ENCODE results near the gene GALNTL6. TPM values are rescaled to one million over a fixed set of nuclear protein-coding genes. Genes with fewer than 3 reads are reported as not detected.

GALNTL6 gene
- total and polyA plus RNA-seq, 8 donors: 0.13 to 0.41 (median 0.21) TPM; not detected in 4

GRCh38 chr4:172323288-172323687, 510.1 kb downstream of the GALNTL6 start:
- H3K36me3 ChIP-seq: no peaks in the 10 kb centered on the region
- H3K9me3 ChIP-seq: no peaks in the 10 kb centered on the region
- whole genome bisulfite sequencing, 2 donors: 22 to 25% methylated on average over 2 of the region's 2 CpGs
- FAIRE-seq (peak; percentile 17), ATAC-seq (no peak), DNase-seq (no peak)
- H3K27me3 ChIP-seq: no peaks in the 10 kb centered on the region
- H3K27ac ChIP-seq: no peak overlapping the region
- intact Hi-C loops (cut with DNase I): no loop called here
- no peak overlapping the region for H3K4me3 ChIP-seq
- no peaks in the 10 kb centered on the region for H3K4me1 ChIP-seq
- no peak for TF ChIP-seq CTCF (IDR thresholded peaks at IDR 0.05)

DNA sequence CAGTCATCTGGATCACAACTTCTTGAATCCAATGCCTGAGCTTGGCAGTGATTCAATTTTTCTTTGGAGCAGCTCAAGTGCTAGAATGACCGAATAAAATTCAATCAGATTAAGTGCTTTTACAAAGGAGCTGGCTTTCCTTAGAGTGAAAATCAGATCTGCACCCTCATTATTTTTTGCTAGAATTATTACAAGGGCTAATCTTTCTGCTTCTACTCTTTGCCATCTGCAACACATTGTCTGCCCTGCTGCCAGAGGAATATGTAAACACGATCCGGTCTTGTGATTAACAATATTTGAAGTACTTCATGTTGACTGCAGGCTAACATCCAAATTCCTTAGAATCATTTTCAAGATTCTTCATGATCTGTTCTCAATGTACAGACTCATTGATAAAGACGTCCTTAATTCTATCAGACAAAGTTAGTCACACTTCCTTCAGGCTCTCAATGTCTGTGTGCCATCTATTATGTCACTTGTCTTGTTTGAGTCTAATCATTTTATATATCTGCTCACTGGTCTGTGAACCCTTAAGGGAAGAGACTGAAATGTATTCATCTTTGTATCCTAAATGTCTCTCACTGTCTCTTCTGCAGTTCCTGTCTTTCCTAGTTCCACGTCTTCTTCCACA, 531.2 kb downstream of the GALNTL6 start:
- FAIRE-seq (no peak), DNase-seq (no peak), ATAC-seq (no peak)
- Histone ChIP-seq H3K36me3 (no peaks in the 10 kb centered on the region), H3K4me1 (no peaks in the 10 kb centered on the region), H3K27ac (no peak overlapping the region), H3K4me3 (no peak overlapping the region), H3K9me3 (no peaks in the 10 kb centered on the region), H3K27me3 (no peaks in the 10 kb centered on the region)
- WGBS, 2 donors: 27 to 28% methylated on average over 5 of the region's 5 CpGs
- intact Hi-C loops (cut with DNase I): no loop called here
- TF ChIP-seq CTCF (IDR thresholded peaks at IDR 0.05): no peak

DNA sequence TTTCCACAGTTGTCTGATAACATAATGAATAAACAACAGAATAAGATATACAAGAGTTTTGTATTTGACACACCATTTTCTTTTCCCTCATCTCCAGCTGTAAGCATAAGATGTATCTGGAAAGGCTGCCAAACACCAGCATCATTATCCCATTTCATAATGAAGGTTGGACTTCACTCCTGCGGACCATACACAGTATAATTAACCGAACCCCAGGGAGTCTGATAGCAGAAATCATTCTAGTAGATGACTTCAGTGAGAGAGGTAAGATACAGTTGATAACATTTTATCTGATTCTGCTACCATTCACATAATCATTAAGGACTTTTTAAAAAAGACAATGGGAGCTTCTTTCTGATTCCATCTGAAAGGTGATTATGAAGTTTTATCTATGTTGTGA, 535.2 kb downstream of the GALNTL6 start:
- no peak overlapping the region for H3K4me3 ChIP-seq
- H3K4me1 ChIP-seq: no peaks in the 10 kb centered on the region
- ATAC-seq (no peak), FAIRE-seq (no peak), DNase-seq (no peak)
- intact Hi-C loops (cut with DNase I): no loop called here
- H3K27ac ChIP-seq: no peak overlapping the region
- WGBS, 2 donors: 32 to 52% methylated on average over 2 of the region's 2 CpGs
- TF ChIP-seq CTCF (IDR thresholded peaks at IDR 0.05): no peak
- no peaks in the 10 kb centered on the region for H3K36me3 ChIP-seq
- H3K27me3 ChIP-seq: no peaks in the 10 kb centered on the region
- H3K9me3 ChIP-seq: no peaks in the 10 kb centered on the region

DNA sequence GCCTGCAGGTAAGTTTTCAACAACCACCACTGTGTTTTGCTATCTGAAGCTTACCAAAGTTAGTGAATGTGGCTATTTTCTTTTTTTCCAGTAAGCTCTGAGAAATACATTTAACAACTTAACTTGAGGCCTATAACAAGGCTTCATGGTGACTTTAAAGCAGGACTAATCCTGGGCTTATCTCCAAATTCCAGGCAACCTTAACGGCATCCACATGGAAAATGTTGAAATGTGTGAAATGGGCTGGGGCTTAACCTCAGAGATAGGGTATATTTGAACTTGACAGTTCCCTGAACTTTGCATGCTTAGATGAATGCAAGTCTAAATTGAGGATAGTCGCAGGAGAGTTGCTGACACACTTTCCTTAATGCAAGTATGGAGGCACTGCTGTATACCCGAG, 539.2 kb downstream of the GALNTL6 start:
- no peaks in the 10 kb centered on the region for H3K9me3 ChIP-seq
- H3K27ac ChIP-seq: no peak overlapping the region
- H3K36me3 ChIP-seq: no peaks in the 10 kb centered on the region
- no peak for DNase-seq
- no peak overlapping the region for H3K4me3 ChIP-seq
- H3K4me1 ChIP-seq: no peaks in the 10 kb centered on the region
- TF ChIP-seq CTCF (IDR thresholded peaks at IDR 0.05): no peak
- intact Hi-C loops (cut with DNase I): no loop called here
- FAIRE-seq: no peak
- WGBS, 2 donors: 45 to 55% methylated on average over 3 of the region's 3 CpGs
- no peak for ATAC-seq
- no peaks in the 10 kb centered on the region for H3K27me3 ChIP-seq

GRCh38 chr4:172356016-172356415, 542.8 kb downstream of the GALNTL6 start:
- H3K4me1 ChIP-seq: no peaks in the 10 kb centered on the region
- FAIRE-seq (no peak), ATAC-seq (no peak), DNase-seq (no peak)
- no peaks in the 10 kb centered on the region for H3K9me3 ChIP-seq
- intact Hi-C loops (cut with DNase I): no loop called here
- TF ChIP-seq CTCF (IDR thresholded peaks at IDR 0.05): no peak
- H3K27ac ChIP-seq: no peak overlapping the region
- H3K36me3 ChIP-seq: no peaks in the 10 kb centered on the region
- WGBS, 2 donors: 8 to 27% methylated on average over 1 of the region's 1 CpG
- no peaks in the 10 kb centered on the region for H3K27me3 ChIP-seq
- no peak overlapping the region for H3K4me3 ChIP-seq

All from pancreas (tissue), 10 donors.